ENCODE results near the gene MRPL11.

DNA sequence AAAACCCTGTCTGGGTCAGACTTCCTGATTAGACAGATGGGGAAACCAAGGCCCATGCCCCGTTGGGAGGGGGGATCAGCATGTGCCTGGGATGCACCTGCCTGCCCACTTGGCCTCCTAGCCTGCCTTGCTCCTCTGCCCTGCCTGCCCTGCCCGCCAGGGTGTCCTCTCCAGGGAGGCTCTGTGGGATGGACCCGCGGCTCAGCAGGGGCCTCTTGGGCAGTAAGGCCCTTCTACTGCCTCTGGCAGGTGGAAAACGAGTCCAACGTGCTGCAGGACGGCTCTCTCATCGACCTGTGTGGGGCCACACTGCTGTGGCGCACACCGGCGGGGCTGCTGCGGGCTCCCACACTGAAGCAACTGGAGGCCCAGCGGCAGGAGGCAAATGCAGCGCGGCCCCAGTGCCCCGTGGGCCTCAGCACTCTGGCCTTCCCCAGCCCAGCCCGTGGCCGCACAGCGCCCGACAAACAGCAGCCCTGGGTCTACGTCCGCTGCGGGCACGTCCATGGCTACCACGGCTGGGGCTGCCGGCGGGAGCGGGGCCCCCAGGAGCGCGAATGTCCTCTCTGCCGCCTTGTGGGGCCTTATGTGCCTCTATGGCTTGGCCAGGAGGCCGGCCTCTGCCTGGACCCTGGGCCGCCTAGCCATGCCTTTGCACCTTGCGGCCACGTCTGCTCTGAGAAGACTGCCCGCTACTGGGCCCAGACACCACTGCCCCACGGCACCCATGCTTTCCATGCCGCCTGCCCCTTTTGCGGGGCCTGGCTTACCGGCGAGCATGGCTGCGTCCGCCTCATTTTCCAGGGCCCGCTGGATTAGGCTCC lies 36.9 kb upstream of the MRPL11 start:
- TF ChIP-seq CTCF (IDR thresholded peaks at IDR 0.05; ENCODE audit: extremely low read depth in 1 of 2, insufficient read depth in 1 of 2, low read depth in 1 of 2, low read length in 2 of 2): no peak
- TF ChIP-seq POLR2A (IDR thresholded peaks at IDR 0.05; ENCODE audit: low read depth, low read length): no peak
- TF ChIP-seq POLR2AphosphoS5 (IDR thresholded peaks at IDR 0.05; ENCODE audit: insufficient read depth, low read depth, low read length): no peak
- no peak for TF ChIP-seq MAX (IDR thresholded peaks at IDR 0.05; ENCODE audit: insufficient read depth, insufficient read length)
- TF ChIP-seq FOS (IDR thresholded peaks at IDR 0.05; ENCODE audit: borderline replicate concordance, insufficient read depth, low read length): no peak
- TF ChIP-seq MYC (IDR thresholded peaks at IDR 0.05; ENCODE audit: low read depth, low read length): no peak
- TF ChIP-seq EZH2 (IDR thresholded peaks at IDR 0.05; ENCODE audit: borderline replicate concordance, low read depth, low read length, severe bottlenecking): no peak
- no peak for TF ChIP-seq JUN (IDR thresholded peaks at IDR 0.05; ENCODE audit: borderline replicate concordance, insufficient read depth, insufficient read length, low read depth)
